NB4 (cell line): Measurements from ENCODE around the gene TMEM123.
"Not testable (repeated sequence)": the region's sequence is repeated elsewhere in the genome, so short reads cannot be mapped to it uniquely, and the experiment has no call there.

Experiments used
- DNase-seq: peaks from one replicate; pipeline ENCODE4 v3.0.0; 2010; ENCODE audit warnings: low read depth
- H3K4me3 ChIP-seq: one replicate; pipeline ENCODE4 v1.5.1; 2011; ENCODE audit warnings: mild to moderate bottlenecking, low read depth, low read length, moderate library complexity
- CTCF ChIP-seq: IDR thresholded peaks from one replicate; pipeline ENCODE4 v1.5.1; 2012; ENCODE audit warnings: low read depth, low read length
- MAX ChIP-seq: IDR thresholded peaks from 2 replicates; pipeline ENCODE4 v1.6.1; 2011; ENCODE audit warnings: low read depth, low read length
- MYC ChIP-seq: IDR thresholded peaks from 2 replicates; pipeline ENCODE4 v1.6.1; 2011; ENCODE audit warnings: low read depth, low read length
- POLR2A ChIP-seq: IDR thresholded peaks from 2 replicates; pipeline ENCODE4 v1.6.1; 2011; ENCODE audit warnings: mild to moderate bottlenecking; ENCODE audit not compliant: insufficient read length; ENCODE audit errors: extremely low read depth

Gene TMEM123

GRCh38 chr11:102378818-102379217 is 73.7 kb downstream of the TMEM123 start:
- no peak overlapping the region for H3K4me3 ChIP-seq
- TF ChIP-seq POLR2A = no peak
- no peak for TF ChIP-seq MAX
- no peak for TF ChIP-seq MYC
- no peak for TF ChIP-seq CTCF
- no peak for DNase-seq

GRCh38 chr11:102377891-102378290 is 74.7 kb downstream of the TMEM123 start:
- no peak for TF ChIP-seq CTCF
- TF ChIP-seq MYC = no peak
- TF ChIP-seq POLR2A = no peak
- no peak for TF ChIP-seq MAX
- no peak for DNase-seq
- H3K4me3 ChIP-seq = no peak overlapping the region

GRCh38 chr11:102375720-102376399 is 76.7 kb downstream of the TMEM123 start:
- H3K4me3 ChIP-seq = no peak overlapping the region
- DNase-seq = no peak
- TF ChIP-seq CTCF = no peak
- no peak for TF ChIP-seq MAX
- no peak for TF ChIP-seq MYC
- TF ChIP-seq POLR2A = no peak

GRCh38 chr11:102374633-102375424 is 77.7 kb downstream of the TMEM123 start:
- not testable (repeated sequence) for H3K4me3 ChIP-seq

GRCh38 chr11:102368472-102368871 is 84.1 kb downstream of the TMEM123 start:
- no peak for DNase-seq
- H3K4me3 ChIP-seq = no peak overlapping the region
- TF ChIP-seq CTCF (no peak), MAX (no peak), POLR2A (no peak), MYC (no peak)

More at GRCh38 chr11:102374633-102375424, 77.7 kb downstream of the TMEM123 start:
- not testable (repeated sequence) for DNase-seq

- peak; percentile 35 for DNase-seq
- no peak overlapping the region for H3K4me3 ChIP-seq
- TF ChIP-seq MYC (no peak), CTCF (no peak), MAX (no peak), POLR2A (no peak)
These were observed 85.2 kb downstream of the TMEM123 start for GRCh38 chr11:102367364-102367763.
